ENCODE results near the gene C2orf15. TPM values are rescaled to one million over a fixed set of nuclear protein-coding genes. Genes with fewer than 3 reads are reported as not detected.

The C2orf15 gene
- total RNA-seq, 6 experiments from 2014 or later, result 0.24 to 1.4 (median 0.44) TPM

GRCh38 chr2:99139003-99139402 is 2.5 kb upstream of the C2orf15 start:
- ATAC-seq (no peak), DNase-seq (no peak)
- no peak overlapping the region for H3K4me3 ChIP-seq
- H3K4me1 ChIP-seq, result peaks cover 0 to 7% (median 0%) of the 10 kb centered on the region in 4 donors
- intact Hi-C loops (cut with DNase I), result no loop called here
- TF ChIP-seq CTCF (IDR thresholded peaks at IDR 0.05) (no peak), POLR2A (IDR thresholded peaks at IDR 0.05) (no peak)
- H3K27ac ChIP-seq, result no peak overlapping the region
- no peaks in the 10 kb centered on the region for H3K27me3 ChIP-seq
- no peaks in the 10 kb centered on the region for H3K36me3 ChIP-seq
- WGBS (ENCODE audit: insufficient coverage, low coverage, low lambda C conversion rate, missing lambda C conversion rate), result 90% methylated on average over 4 of the region's 4 CpGs
- H3K9me3 ChIP-seq, result no peaks in the 10 kb centered on the region

- DNase-seq, result no peak
- H3K36me3 ChIP-seq, result no peaks in the 10 kb centered on the region
- intact Hi-C loops (cut with DNase I), result no loop called here
- peak overlapping the region; percentile 61 to 73 (median 62) for H3K27ac ChIP-seq
- TF ChIP-seq CTCF (IDR thresholded peaks at IDR 0.05) (no peak), POLR2A (IDR thresholded peaks at IDR 0.05) (no peak)
- H3K4me1 ChIP-seq, result peaks cover 0 to 7% (median 0%) of the 10 kb centered on the region in 4 donors
- H3K9me3 ChIP-seq, result no peaks in the 10 kb centered on the region
- H3K4me3 ChIP-seq, result peak overlapping the region; percentile 77 to 88 (median 81)
- 18% methylated on average over 17 of the region's 17 CpGs for WGBS (ENCODE audit: insufficient coverage, low coverage, low lambda C conversion rate, missing lambda C conversion rate)
- no peak for ATAC-seq
- H3K27me3 ChIP-seq, result no peaks in the 10 kb centered on the region
Measured at GRCh38 chr2:99140056-99140859, 1.2 kb upstream of the C2orf15 start.

- peaks cover 0 to 7% (median 0%) of the 10 kb centered on the region in 4 donors for H3K4me1 ChIP-seq
- DNase-seq (no peak), ATAC-seq (peak; percentile 48 to 61 (median 58))
- no peaks in the 10 kb centered on the region for H3K27me3 ChIP-seq
- no peak for TF ChIP-seq CTCF (IDR thresholded peaks at IDR 0.05)
- TF ChIP-seq POLR2A (IDR thresholded peaks at IDR 0.05), result peak; percentile 96
- WGBS (ENCODE audit: insufficient coverage, low coverage, low lambda C conversion rate, missing lambda C conversion rate), result 4% methylated on average over 6 of the region's 21 CpGs
- H3K4me3 ChIP-seq, result peak overlapping the region; percentile 77 to 88 (median 81)
- no peaks in the 10 kb centered on the region for H3K36me3 ChIP-seq
- H3K27ac ChIP-seq, result peak overlapping the region; percentile 61 to 73 (median 62)
- intact Hi-C loops (cut with DNase I), result no loop called here
- H3K9me3 ChIP-seq, result no peaks in the 10 kb centered on the region
Measured at GRCh38 chr2:99140860-99141109, 722 bp upstream of the C2orf15 start.

- WGBS (ENCODE audit: insufficient coverage, low coverage, low lambda C conversion rate, missing lambda C conversion rate), result 50% methylated on average over 1 of the region's 1 CpG
- H3K9me3 ChIP-seq, result no peaks in the 10 kb centered on the region
- no peak for ATAC-seq
- H3K27me3 ChIP-seq, result no peaks in the 10 kb centered on the region
- intact Hi-C loops (cut with DNase I), result no loop called here
- no peaks in the 10 kb centered on the region for H3K36me3 ChIP-seq
- H3K27ac ChIP-seq, result no peak overlapping the region
- H3K4me1 ChIP-seq, result peaks cover 0 to 11% (median 0%) of the 10 kb centered on the region in 4 donors
- TF ChIP-seq CTCF (IDR thresholded peaks at IDR 0.05) (no peak), POLR2A (IDR thresholded peaks at IDR 0.05) (no peak)
- no peak overlapping the region for H3K4me3 ChIP-seq
- DNase-seq, result no peak
Measured at GRCh38 chr2:99150706-99151105, 9.2 kb downstream of the C2orf15 start.
